K562 (cell line): Measurements from ENCODE around the gene PSMD1.

Source experiments
- KLF6 ChIP-seq: fragments of 250-450 bp; sonication (Bioruptor Pico); IDR thresholded peaks from 2 replicates; pipeline ENCODE4 v1.4.0; 2020; ENCODE audit warnings: mild to moderate bottlenecking, moderate library complexity, borderline replicate concordance
- MYC ChIP-seq, 2 experiments: fragments of 250-450 bp in 1 of 2; sonication (Bioruptor Pico) in 1 of 2; IDR thresholded peaks; 2 replicates each; pipeline versions ENCODE4 v1.5.1 to v1.6.1; 2012 to 2021; ENCODE audit warnings: low read depth in 2 of 2, borderline replicate concordance in 1 of 2, improper control_type of control experiment in 1 of 2, low read length in 1 of 2, mild to moderate bottlenecking in 1 of 2, moderate library complexity in 1 of 2
- POLR2A ChIP-seq: fragments of 450-650 bp; conservative IDR thresholded peaks from 2 replicates; pipeline ENCODE4 v1.6.1; 2016
- RBM15 ChIP-seq: fragments of 200-400 bp; formaldehyde crosslinking; IDR thresholded peaks from 2 replicates; pipeline ENCODE4 v1.6.1; 2018; ENCODE audit warnings: mild to moderate bottlenecking, low read length, moderate library complexity; ENCODE audit not compliant: insufficient read depth
- SIN3B ChIP-seq: fragments of 450-650 bp; IDR thresholded peaks from 2 replicates; pipeline ENCODE4 v1.6.1; 2017; ENCODE audit warnings: low read depth, mild to moderate bottlenecking, moderate library complexity
- SMC3 ChIP-seq: conservative IDR thresholded peaks from 2 replicates; pipeline ENCODE4 v1.6.1; 2011; ENCODE audit warnings: low read depth, low read length, improper control_type of control experiment; ENCODE audit not compliant: insufficient read depth
- TCF7 ChIP-seq: sonication (generic); IDR thresholded peaks from 2 replicates; pipeline ENCODE4 v1.6.1; 2016; ENCODE audit warnings: antibody characterized with exemption, borderline replicate concordance
- TCF7L2 ChIP-seq: fragments of 150-350 bp; IDR thresholded peaks from 2 replicates; pipeline ENCODE4 v1.6.1; 2016; ENCODE audit warnings: low read depth, mild to moderate bottlenecking, low read length, moderate library complexity
- ZKSCAN8 ChIP-seq: fragments of 200-800 bp; sonication (Bioruptor generic); IDR thresholded peaks from 2 replicates; pipeline ENCODE4 v1.6.1; 2016; ENCODE audit warnings: missing genetic modification characterization, missing compliant biosample characterization
- ZNF561 ChIP-seq: fragments of 450-650 bp; formaldehyde crosslinking; conservative IDR thresholded peaks from 2 replicates; pipeline ENCODE4 v1.4.0; 2020; ENCODE audit warnings: mild to moderate bottlenecking, moderate library complexity
- TF ChIP-seq, protein P1 (sequence below), 3 experiments: IDR thresholded peaks in 2 of 3; conservative IDR thresholded peaks in 1 of 3; 2 replicates each; pipeline ENCODE4 v1.5.1; 2011 to 2012; ENCODE audit warnings: low read length in 3 of 3, mild to moderate bottlenecking in 3 of 3, control low read depth in 2 of 3, improper control_type of control experiment in 1 of 3, inconsistent platforms in 1 of 3, low read depth in 1 of 3, mixed read lengths in 1 of 3, moderate library complexity in 1 of 3; ENCODE audit not compliant: insufficient read depth in 2 of 3
- TF ChIP-seq, protein P2 (sequence below): sonication (generic); formaldehyde crosslinking; IDR thresholded peaks from 2 replicates; pipeline ENCODE4 v1.5.0; 2020; ENCODE audit warnings: missing genetic modification reagents
- TF ChIP-seq, protein P3 (sequence below): fragments of 450-650 bp; formaldehyde crosslinking; IDR thresholded peaks from 2 replicates; pipeline ENCODE4 v1.4.0; 2020; ENCODE audit warnings: mild to moderate bottlenecking, mixed read lengths

DNA sequence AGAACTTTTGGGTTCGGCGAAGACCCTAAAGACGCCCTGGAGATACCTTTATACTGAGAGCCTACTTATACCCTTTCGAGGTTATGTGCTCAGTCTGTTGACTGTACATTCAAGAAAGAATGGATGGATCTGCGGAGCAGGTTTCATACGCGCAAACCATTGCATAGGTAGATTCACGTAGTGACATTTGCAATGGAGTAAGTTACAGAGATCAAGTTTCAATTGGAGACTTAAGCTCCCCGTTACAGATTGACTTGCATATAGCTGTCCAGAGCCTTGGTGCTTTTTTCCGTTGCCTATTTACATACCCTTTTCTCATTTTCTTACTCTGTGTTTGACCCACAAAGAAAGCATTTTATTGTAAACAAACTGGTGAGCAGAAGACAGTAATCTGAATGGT lies 923 bp downstream of the PSMD1 start:
- TF ChIP-seq POLR2A (no peak), SMC3 (no peak), RBM15 (no peak), ZNF561 (CRISPR knock-in tag) (no peak), ZKSCAN8 (CRISPR knock-in tag) (no peak), MYC (IDR thresholded peaks at IDR 0.05; ENCODE audit: low read depth, low read length) (no peak), MYC (CRISPR knock-in tag; IDR thresholded peaks at IDR 0.05; ENCODE audit: borderline replicate concordance, low read depth) (no peak), KLF6 (no peak), TCF7L2 (no peak), TCF7 (no peak), SIN3B (no peak)
- TF ChIP-seq, protein P1, sequence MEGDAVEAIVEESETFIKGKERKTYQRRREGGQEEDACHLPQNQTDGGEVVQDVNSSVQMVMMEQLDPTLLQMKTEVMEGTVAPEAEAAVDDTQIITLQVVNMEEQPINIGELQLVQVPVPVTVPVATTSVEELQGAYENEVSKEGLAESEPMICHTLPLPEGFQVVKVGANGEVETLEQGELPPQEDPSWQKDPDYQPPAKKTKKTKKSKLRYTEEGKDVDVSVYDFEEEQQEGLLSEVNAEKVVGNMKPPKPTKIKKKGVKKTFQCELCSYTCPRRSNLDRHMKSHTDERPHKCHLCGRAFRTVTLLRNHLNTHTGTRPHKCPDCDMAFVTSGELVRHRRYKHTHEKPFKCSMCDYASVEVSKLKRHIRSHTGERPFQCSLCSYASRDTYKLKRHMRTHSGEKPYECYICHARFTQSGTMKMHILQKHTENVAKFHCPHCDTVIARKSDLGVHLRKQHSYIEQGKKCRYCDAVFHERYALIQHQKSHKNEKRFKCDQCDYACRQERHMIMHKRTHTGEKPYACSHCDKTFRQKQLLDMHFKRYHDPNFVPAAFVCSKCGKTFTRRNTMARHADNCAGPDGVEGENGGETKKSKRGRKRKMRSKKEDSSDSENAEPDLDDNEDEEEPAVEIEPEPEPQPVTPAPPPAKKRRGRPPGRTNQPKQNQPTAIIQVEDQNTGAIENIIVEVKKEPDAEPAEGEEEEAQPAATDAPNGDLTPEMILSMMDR (IDR thresholded peaks at IDR 0.05 in 2 of 3, conservative IDR thresholded peaks at IDR 0.05 in 1 of 3; ENCODE audit: insufficient read depth in 2 of 3, low read depth in 1 of 3, low read length in 3 of 3), result no peak
- TF ChIP-seq, protein P2, sequence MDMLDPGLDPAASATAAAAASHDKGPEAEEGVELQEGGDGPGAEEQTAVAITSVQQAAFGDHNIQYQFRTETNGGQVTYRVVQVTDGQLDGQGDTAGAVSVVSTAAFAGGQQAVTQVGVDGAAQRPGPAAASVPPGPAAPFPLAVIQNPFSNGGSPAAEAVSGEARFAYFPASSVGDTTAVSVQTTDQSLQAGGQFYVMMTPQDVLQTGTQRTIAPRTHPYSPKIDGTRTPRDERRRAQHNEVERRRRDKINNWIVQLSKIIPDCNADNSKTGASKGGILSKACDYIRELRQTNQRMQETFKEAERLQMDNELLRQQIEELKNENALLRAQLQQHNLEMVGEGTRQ (CRISPR knock-in tag), result no peak
- TF ChIP-seq, protein P3, sequence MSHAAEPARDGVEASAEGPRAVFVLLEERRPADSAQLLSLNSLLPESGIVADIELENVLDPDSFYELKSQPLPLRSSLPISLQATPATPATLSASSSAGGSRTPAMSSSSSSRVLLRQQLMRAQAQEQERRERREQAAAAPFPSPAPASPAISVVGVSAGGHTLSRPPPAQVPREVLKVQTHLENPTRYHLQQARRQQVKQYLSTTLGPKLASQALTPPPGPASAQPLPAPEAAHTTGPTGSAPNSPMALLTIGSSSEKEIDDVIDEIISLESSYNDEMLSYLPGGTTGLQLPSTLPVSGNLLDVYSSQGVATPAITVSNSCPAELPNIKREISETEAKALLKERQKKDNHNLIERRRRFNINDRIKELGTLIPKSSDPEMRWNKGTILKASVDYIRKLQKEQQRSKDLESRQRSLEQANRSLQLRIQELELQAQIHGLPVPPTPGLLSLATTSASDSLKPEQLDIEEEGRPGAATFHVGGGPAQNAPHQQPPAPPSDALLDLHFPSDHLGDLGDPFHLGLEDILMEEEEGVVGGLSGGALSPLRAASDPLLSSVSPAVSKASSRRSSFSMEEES (CRISPR knock-in tag), result no peak
